Tibial nerve (tissue), 4 donors: ENCODE measurements around the gene ARL17A.
"Not testable (repeated sequence)": the region's sequence is repeated elsewhere in the genome, so short reads cannot be mapped to it uniquely, and the experiment has no call there.

Source experiments
- EP300 ChIP-seq, 2 donors: sonication (generic); formaldehyde crosslinking; IDR thresholded peaks; one replicate each; pipeline ENCODE4 v1.6.1; 2017; ENCODE audit warnings: antibody characterized with exemption in 2 of 2, mild to moderate bottlenecking in 1 of 2
- POLR2A ChIP-seq, 2 donors: fragments of 450-650 bp; IDR thresholded peaks; one replicate each; pipeline ENCODE4 v1.6.1; 2017; ENCODE audit warnings: antibody characterized with exemption in 2 of 2, mild to moderate bottlenecking in 2 of 2, moderate library complexity in 2 of 2
- TF ChIP-seq, protein P1 (sequence below), 5 experiments: fragments of 200-600 bp in 3 of 5; fragments of 450-650 bp in 2 of 5; sonication (generic) in 3 of 5; IDR thresholded peaks; one replicate each; pipeline ENCODE4 v1.5.1; 2016 to 2019; ENCODE audit warnings: antibody characterized with exemption in 5 of 5, mild to moderate bottlenecking in 3 of 5, moderate library complexity in 2 of 5

DNA sequence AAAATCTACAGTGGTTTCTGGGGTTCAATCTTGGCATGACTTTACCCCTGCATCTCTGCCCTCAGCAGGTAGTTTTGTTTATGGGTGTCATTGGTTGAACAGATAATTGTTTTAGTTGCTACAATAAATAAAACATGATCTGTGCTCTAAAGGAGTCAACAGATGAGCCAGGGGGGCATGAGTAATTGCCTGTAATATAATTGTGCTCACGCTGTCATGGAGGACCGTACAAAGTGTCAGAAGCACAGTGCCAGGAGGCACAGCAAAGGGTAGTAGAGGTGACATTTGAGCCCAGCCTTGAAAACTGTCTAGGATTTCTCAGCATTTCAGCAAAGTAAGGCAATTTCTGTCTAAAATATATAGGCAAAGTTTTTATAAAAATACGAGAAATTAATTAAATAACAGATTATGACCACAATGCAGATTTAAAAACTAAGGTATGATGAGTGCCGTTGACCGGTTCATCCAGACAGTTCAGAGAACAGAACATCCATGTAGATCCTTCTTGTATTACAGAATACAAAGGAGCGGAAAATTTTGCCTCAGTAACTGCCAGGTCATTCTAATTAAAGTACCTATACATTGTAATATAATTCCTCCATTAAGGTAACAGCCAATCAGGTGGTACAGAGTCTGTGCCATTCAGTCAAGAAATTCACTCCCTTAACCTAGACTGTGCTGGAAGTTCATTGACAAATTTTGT, 79.9 kb downstream of the ARL17A start:
- TF ChIP-seq, protein P1, sequence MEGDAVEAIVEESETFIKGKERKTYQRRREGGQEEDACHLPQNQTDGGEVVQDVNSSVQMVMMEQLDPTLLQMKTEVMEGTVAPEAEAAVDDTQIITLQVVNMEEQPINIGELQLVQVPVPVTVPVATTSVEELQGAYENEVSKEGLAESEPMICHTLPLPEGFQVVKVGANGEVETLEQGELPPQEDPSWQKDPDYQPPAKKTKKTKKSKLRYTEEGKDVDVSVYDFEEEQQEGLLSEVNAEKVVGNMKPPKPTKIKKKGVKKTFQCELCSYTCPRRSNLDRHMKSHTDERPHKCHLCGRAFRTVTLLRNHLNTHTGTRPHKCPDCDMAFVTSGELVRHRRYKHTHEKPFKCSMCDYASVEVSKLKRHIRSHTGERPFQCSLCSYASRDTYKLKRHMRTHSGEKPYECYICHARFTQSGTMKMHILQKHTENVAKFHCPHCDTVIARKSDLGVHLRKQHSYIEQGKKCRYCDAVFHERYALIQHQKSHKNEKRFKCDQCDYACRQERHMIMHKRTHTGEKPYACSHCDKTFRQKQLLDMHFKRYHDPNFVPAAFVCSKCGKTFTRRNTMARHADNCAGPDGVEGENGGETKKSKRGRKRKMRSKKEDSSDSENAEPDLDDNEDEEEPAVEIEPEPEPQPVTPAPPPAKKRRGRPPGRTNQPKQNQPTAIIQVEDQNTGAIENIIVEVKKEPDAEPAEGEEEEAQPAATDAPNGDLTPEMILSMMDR (IDR thresholded peaks at IDR 0.05) = not testable (repeated sequence)
- not testable (repeated sequence) for TF ChIP-seq POLR2A, EP300 (IDR thresholded peaks at IDR 0.05)
